GM18868 (cell line): ENCODE data around the gene PROKR1.

Experiments used
- ATAC-seq: cut with Tn5 transposase; IDR thresholded peaks from one replicate; pipeline ENCODE4 v1.9.1; 2021; ENCODE audit warnings: mild to moderate bottlenecking, moderate library complexity; ENCODE audit not compliant: unreplicated experiment

The PROKR1 gene

GRCh38 chr2:68695971-68696370 is 52.6 kb downstream of the PROKR1 start:
- ATAC-seq, result no peak

GRCh38 chr2:68696554-68696953 is 53.2 kb downstream of the PROKR1 start:
- ATAC-seq, result no peak

- ATAC-seq, result no peak
These were observed 55.4 kb downstream of the PROKR1 start for GRCh38 chr2:68698567-68699377.

DNA sequence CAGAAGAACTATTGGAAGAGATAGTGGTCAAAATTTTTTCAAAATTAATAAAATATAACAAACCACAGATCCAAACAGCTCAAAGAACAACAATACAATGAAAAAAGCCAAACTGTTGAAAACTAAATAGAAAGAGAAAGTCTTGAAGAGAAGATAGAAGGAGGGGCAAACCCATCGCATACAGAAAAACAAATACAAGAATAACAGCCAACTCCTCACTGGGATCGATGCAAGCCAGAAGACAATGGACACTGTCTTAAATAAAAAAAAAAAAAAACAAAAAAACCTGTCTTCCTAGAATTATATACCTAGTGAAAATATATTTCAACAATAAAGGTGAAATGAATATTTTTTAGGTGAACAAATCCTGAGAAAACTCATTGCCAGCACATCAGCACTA is 57.2 kb downstream of the PROKR1 start:
- ATAC-seq, result no peak

GRCh38 chr2:68706637-68707036 is 63.3 kb downstream of the PROKR1 start:
- no peak for ATAC-seq
